GM12878 (cell line): ENCODE data around the gene MAP7. TPM values are rescaled to one million over a fixed set of nuclear protein-coding genes. Genes with fewer than 3 reads are reported as not detected.

Experiments used
- ATAC-seq: fragments of 200-7000 bp; cut with Tn5 transposase; 3 replicates; pipeline ENCODE4 v1.9.1; 2020; ENCODE audit warnings: mild to moderate bottlenecking, moderate library complexity
- BruUV-seq: library from RNA; stranded (reverse); fragments of 400-500 nt; replicated peaks from 2 replicates; lab custom pipeline; 2021; lab: Mats Ljungman, UMichigan
- CTCF ChIA-PET: fragments of 300-600 bp; sonication (Branson Sonifier 250); formaldehyde crosslinking; extraction: SDS; loops from one replicate; lab custom pipeline; 2021; ENCODE audit warnings: inconsistent platforms; lab: Yijun Ruan, JAX
- POLR2A ChIA-PET: fragments of 350-600 bp; formaldehyde crosslinking; extraction: SDS; loops from one replicate; lab custom pipeline; 2021; ENCODE audit warnings: inconsistent platforms; lab: Charles Lee
- RAD21 ChIA-PET: fragments of 300-600 bp; sonication (Branson Sonifier 250); formaldehyde crosslinking; loops from one replicate; lab custom pipeline; 2023; ENCODE audit warnings: antibody characterized with exemption; ENCODE audit not compliant: unreplicated experiment; lab: Charles Lee
- SMC1A ChIA-PET: fragments of 300-600 bp; sonication (Branson Sonifier 250); formaldehyde crosslinking; loops from one replicate; lab custom pipeline; 2023; ENCODE audit not compliant: unreplicated experiment, uncharacterized antibody; lab: Charles Lee
- DNase-seq: peaks from one replicate; pipeline ENCODE4 v3.0.0-alpha.2; 2011; ENCODE audit warnings: low read depth, low spot score
- FAIRE-seq: peaks from 3 replicates; lab custom pipeline; 2011; peaks lifted over from hg19 to GRCh38; lab: Jason Lieb, UNC
- H2AFZ ChIP-seq: 2 replicates; pipeline ENCODE4 v1.6.0; 2011; ENCODE audit warnings: low read depth, low read length, control low read depth; ENCODE audit not compliant: control insufficient read depth
- H3K27ac ChIP-seq: 2 replicates; pipeline ENCODE4 v1.5.1; 2011; ENCODE audit warnings: control low read depth; ENCODE audit not compliant: control insufficient read depth, insufficient read depth
- H3K27me3 ChIP-seq, 2 experiments: replicated peaks in 1 of 2; 2 replicates each; pipeline versions ENCODE4 v1.6.0 to v1.6.1; 2011; ENCODE audit warnings: low read length in 1 of 2; ENCODE audit not compliant: control insufficient read depth in 2 of 2, insufficient read depth in 2 of 2
- H3K36me3 ChIP-seq, 2 experiments: 2 replicates each; pipeline ENCODE4 v1.5.1; 2011; ENCODE audit warnings: low read length in 1 of 2; ENCODE audit not compliant: control insufficient read depth in 2 of 2, insufficient read depth in 2 of 2
- H3K4me1 ChIP-seq: 2 replicates; pipeline ENCODE4 v1.6.1; 2011; ENCODE audit warnings: mild to moderate bottlenecking, low read length, moderate library complexity, mixed read lengths; ENCODE audit not compliant: control insufficient read depth, insufficient read depth
- H3K4me2 ChIP-seq: 2 replicates; pipeline ENCODE4 v1.6.0; 2011; ENCODE audit warnings: control low read depth; ENCODE audit not compliant: control insufficient read depth, insufficient read depth
- H3K4me3 ChIP-seq: fragments of 200-600 bp; sonication (generic); 2 replicates; pipeline ENCODE4 v1.5.1; 2016
- H3K79me2 ChIP-seq: 2 replicates; pipeline ENCODE4 v1.6.0; 2011; ENCODE audit warnings: low read length; ENCODE audit not compliant: control insufficient read depth, insufficient read depth
- H3K9ac ChIP-seq: 2 replicates; pipeline ENCODE4 v1.8.0; 2011; ENCODE audit warnings: low read length, control low read depth, mixed read lengths; ENCODE audit not compliant: control insufficient read depth, insufficient read depth
- H3K9me3 ChIP-seq: replicated peaks from 3 replicates; pipeline ENCODE4 v1.5.1; 2011; ENCODE audit warnings: mild to moderate bottlenecking, low read length; ENCODE audit not compliant: control insufficient read depth, insufficient read depth
- H4K20me1 ChIP-seq: 2 replicates; pipeline ENCODE4 v1.6.0; 2011; ENCODE audit not compliant: control insufficient read depth, insufficient read depth
- DPF2 ChIP-seq: fragments of 450-650 bp; IDR thresholded peaks from 2 replicates; pipeline ENCODE4 v1.6.1; 2017; ENCODE audit warnings: mild to moderate bottlenecking
- NFIC ChIP-seq: IDR thresholded peaks from 2 replicates; pipeline ENCODE4 v1.6.1; 2012; ENCODE audit warnings: low read depth, mild to moderate bottlenecking, inconsistent platforms, low read length, moderate library complexity
- RAD21 ChIP-seq: IDR thresholded peaks from 2 replicates; pipeline ENCODE4 v1.6.1; 2011; ENCODE audit warnings: mild to moderate bottlenecking, low read depth, low read length, moderate library complexity; ENCODE audit not compliant: insufficient read depth
- RCOR1 ChIP-seq: conservative IDR thresholded peaks from 2 replicates; pipeline ENCODE4 v1.6.1; 2012; ENCODE audit warnings: low read depth, low read length, improper control_type of control experiment
- RELA ChIP-seq: fragments of 450-650 bp; IDR thresholded peaks from 2 replicates; pipeline ENCODE4 v1.8.0; 2014; ENCODE audit warnings: borderline replicate concordance; ENCODE audit not compliant: partially characterized antibody
- RUNX3 ChIP-seq: IDR thresholded peaks from 2 replicates; pipeline ENCODE4 v1.6.1; 2012; ENCODE audit warnings: low read length, inconsistent platforms
- SMAD1 ChIP-seq: fragments of 450-650 bp; IDR thresholded peaks from 2 replicates; pipeline ENCODE4 v1.6.1; 2018; ENCODE audit warnings: mild to moderate bottlenecking, low read depth; ENCODE audit not compliant: partially characterized antibody
- SMAD5 ChIP-seq: IDR thresholded peaks from 2 replicates; pipeline ENCODE4 v1.6.1; 2016; ENCODE audit warnings: antibody characterized with exemption, low read depth
- SP1 ChIP-seq: IDR thresholded peaks from one replicate; pipeline ENCODE4 v1.6.1; 2011; ENCODE audit warnings: low read depth, low read length
- SREBF2 ChIP-seq: IDR thresholded peaks from 2 replicates; pipeline ENCODE4 v1.6.1; 2012; ENCODE audit warnings: mild to moderate bottlenecking, low read length
- ZNF687 ChIP-seq: fragments of 450-650 bp; IDR thresholded peaks from 2 replicates; pipeline ENCODE4 v1.6.1; 2017; ENCODE audit warnings: mild to moderate bottlenecking, moderate library complexity
- WGBS: methylation state at CpG from one replicate; pipeline ENCODE4 v1.1.6; 2016; ENCODE audit warnings: low lambda C conversion rate; ENCODE audit not compliant: insufficient replicate concordance, insufficient coverage; ENCODE audit errors: missing lambda C conversion rate; 5-methylcytosine and 5-hydroxymethylcytosine counted together
- in situ Hi-C: fragments of 300-500 bp; cut with MboI; formaldehyde crosslinking; loops from 9 replicates; pipeline ENCODE4 v1.14.3; 2018; ENCODE audit warnings: mixed read lengths
- intact Hi-C: fragments of 100-400 bp; cut with micrococcal nuclease; formaldehyde crosslinking; loops from one replicate; pipeline ENCODE4 v1.14.2; 2022; ENCODE audit not compliant: unreplicated experiment
- polyA plus RNA-seq, 11 experiments: library from polyadenylated mRNA; depleted of rRNA in 4 of 11; unstranded in 6 of 11; stranded (reverse) in 5 of 11; fragments of >200 nt; fragmentation: Nextera tagmentation in 4 of 11; fragmentation: Illumina TruSeq in 1 of 11; extraction: Ambion mirVana in 4 of 11; extraction: Trizol in 1 of 11; gene quantifications; 1 replicate in 1 of 11; 2 replicates in 10 of 11; pipeline versions ENCODE4 v1.2.1 to v1.2.3, GENCODE V29; 2011 to 2016; ENCODE audit warnings: inconsistent platforms in 2 of 11, missing spikeins in 2 of 11, low read depth in 1 of 11
- total RNA-seq, 4 experiments: library from RNA; depleted of rRNA in 3 of 4; stranded (reverse); fragments of >200 nt in 3 of 4; fragmentation: Illumina TruSeq in 1 of 4; extraction: Trizol in 1 of 4; gene quantifications; 2 replicates each; pipeline versions ENCODE4 v1.2.1 to v1.2.3, GENCODE V29; 2013 to 2021

MAP7 gene
- total and polyA plus RNA-seq, 10 of the 15 experiments (the other 5 are each of a cell fraction or from before 2014, with no cell fraction given), result 0.04 to 0.17 (median 0.08) TPM; not detected in 2

- Histone ChIP-seq H3K79me2 (no peaks in the 10 kb centered on the region), H3K27me3 (no peaks in the 10 kb centered on the region), H3K27ac (no peak overlapping the region), H2AFZ (no peak overlapping the region), H3K4me2 (no peak overlapping the region), H4K20me1 (no peaks in the 10 kb centered on the region), H3K9me3 (no peaks in the 10 kb centered on the region), H3K9ac (no peak overlapping the region), H3K4me3 (no peak overlapping the region), H3K36me3 (no peaks in the 10 kb centered on the region), H3K4me1 (no peaks in the 10 kb centered on the region)
- ChIA-PET SMC1A (no interaction called here), CTCF (no interaction called here), POLR2A (no interaction called here), RAD21 (no interaction called here)
- TF ChIP-seq RCOR1 (no peak), SREBF2 (no peak), RAD21 (no peak), ZNF687 (no peak), RELA (no peak), RUNX3 (no peak), NFIC (no peak), SMAD5 (no peak), SP1 (no peak), DPF2 (no peak), SMAD1 (no peak)
- in situ Hi-C loops (no loop called here), intact Hi-C loops (no loop called here)
- no peak for FAIRE-seq
- ATAC-seq, result no peak
- BruUV-seq, result no TSS peak
- DNase-seq, result no peak
- 2% methylated on average over 3 of the region's 3 CpGs for WGBS
Measured at GRCh38 chr6:136398453-136398852, 151.8 kb downstream of the MAP7 start.
